Sciatic nerve (tissue), 2 donors: Measurements from ENCODE around the gene RASAL1. TPM values are rescaled to one million over a fixed set of nuclear protein-coding genes. Genes with fewer than 3 reads are reported as not detected.

Experiments
- ATAC-seq: fragments of 200-7000 bp; cut with Tn5 transposase; one replicate; pipeline ENCODE4 v1.9.1; 2020; ENCODE audit warnings: mild to moderate bottlenecking, moderate library complexity
- DNase-seq: peaks from one replicate; pipeline ENCODE4 v3.0.0-alpha.2; 2020; ENCODE audit warnings: low spot score
- intact Hi-C: fragments of 100-400 bp; cut with DNase I; formaldehyde crosslinking; loops from one replicate; pipeline ENCODE4 v1.14.2; 2022
- total RNA-seq: library from RNA; stranded (reverse); fragmentation: NEBNext Ultra II Directional; extraction: Animal tissue kit (Norgen Biotek cat#: 25700); gene quantifications from one replicate; pipeline ENCODE4 v1.2.1, GENCODE V29; 2021
- donor health status: DM: no; HTN: no; CAD: no.
- donor health status: DM: no; HTN: no; CAD: no.

The RASAL1 gene
- 8.6 TPM for total RNA-seq

GRCh38 chr12:113135178-113136127 is at the start of gene RASAL1:
RASAL1 (minus strand) TSS chr12:113135761; CDS start chr12:113135462, 299 bp downstream.
- intact Hi-C loops: no loop called here
- ATAC-seq (peak; percentile 8), DNase-seq (no peak)

DNA sequence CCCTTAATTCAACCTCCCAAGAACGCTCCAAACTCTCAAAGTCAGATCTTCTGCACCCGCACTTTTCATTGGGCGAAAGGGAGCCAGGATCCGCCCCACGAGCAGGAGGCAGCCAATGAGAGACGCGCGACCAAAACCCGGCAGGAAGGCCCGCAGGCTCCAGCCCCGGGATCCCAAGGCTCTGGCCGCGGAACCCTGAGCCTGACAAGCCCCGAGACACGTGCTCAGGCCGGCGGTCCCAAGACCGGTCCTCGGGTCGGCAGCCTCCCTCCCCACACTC is 49.3 kb upstream of the RASAL1 start:
- DNase-seq (peak; percentile 92), ATAC-seq (peak; percentile 94)
- intact Hi-C loops: no loop called here

DNA sequence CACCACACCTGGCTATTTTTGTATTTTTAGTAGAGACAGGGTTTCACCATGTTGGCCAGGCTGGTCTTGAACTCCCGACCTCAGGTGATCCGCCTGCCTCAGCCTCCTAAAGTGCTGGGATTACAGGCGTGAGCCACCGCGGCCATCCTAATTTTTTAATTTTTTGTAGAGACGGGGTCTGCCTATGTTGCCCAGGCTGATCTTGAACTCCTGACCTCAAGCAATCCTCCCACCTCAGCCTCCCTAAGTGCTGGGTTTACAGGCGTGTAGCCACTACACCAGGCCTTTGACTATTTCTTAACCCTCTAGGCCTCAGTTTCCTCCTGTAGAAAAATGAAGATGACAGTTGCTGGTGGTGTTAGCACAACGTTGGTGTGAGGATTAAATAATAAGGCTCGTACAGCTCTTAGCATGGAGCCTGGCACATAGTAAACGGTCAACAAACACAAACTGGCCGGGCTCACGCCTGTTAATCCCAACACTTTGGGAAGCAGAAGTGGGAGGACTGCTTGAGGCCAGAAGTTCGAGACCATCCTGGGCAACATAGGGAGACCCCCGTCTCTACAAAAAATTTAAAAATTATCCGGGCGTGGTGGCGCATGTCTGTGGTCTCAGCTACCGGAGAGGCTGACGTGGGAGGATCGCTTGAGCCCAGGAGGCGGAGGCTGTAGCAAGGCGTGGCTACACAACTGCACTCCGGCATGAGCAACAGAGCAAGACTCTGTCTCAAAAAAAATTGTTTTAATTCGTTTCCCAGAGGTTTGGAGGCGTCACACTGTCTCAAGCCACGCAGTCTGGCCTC is 48.7 kb upstream of the RASAL1 start:
- ATAC-seq (peak; percentile 75), DNase-seq (peak; percentile 76)
- intact Hi-C loops: no loop called here

DNA sequence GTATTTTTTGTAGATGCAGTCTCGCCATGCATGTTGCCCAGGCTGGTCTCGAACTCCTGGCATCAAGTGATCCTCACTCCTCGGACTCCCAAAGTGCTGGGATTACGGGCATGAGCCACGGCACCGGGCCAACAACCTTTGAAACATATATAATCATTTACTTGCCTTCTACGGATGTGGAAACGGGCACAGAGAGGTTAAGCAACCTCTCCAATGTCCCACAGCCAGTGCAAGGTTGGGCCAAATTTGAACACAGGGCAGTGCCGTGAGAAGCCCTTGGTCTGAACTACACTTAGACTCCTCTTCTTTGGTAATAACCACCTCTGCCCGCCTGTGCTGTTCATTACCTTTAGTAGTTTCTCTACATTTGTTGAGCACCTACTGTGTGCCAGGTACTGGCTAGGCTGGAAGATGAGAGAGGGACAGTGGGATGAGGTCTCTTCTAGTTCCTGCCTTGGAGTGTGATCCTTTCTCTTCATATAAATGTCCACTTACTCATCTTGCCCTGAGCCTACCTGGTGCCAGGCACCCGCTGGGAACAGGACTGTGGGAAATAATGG is 47.5 kb upstream of the RASAL1 start:
- DNase-seq (no peak), ATAC-seq (no peak)
- intact Hi-C loops: no loop called here

GRCh38 chr12:113181975-113182374 is 46.4 kb upstream of the RASAL1 start:
- no peak for ATAC-seq
- no peak for DNase-seq
- intact Hi-C loops: no loop called here

- ATAC-seq (no peak), DNase-seq (no peak)
- intact Hi-C loops: no loop called here
Observed at GRCh38 chr12:113180333-113180732, 44.8 kb upstream of the RASAL1 start.

DNA sequence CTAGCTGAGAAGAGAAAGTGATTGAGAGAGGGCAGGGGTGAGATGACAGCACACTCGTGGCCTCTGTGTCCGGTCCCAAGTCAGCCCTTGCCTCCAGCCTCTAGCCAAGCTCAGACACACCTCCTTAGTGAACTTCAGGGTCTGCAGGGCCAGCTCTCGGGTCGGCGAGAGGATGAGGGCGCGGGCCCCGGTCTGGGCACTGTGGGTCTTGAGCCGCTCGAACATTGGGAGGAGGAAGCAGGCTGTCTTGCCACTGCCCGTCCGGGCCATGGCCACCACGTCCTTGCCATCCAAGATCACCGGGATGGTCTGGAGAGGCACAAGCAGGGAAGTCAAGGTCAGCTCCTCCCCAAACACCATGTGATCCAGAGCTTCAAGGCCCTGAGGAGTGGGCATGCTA is 43.5 kb upstream of the RASAL1 start:
- DNase-seq (no peak), ATAC-seq (no peak)
- intact Hi-C loops: no loop called here

DNA sequence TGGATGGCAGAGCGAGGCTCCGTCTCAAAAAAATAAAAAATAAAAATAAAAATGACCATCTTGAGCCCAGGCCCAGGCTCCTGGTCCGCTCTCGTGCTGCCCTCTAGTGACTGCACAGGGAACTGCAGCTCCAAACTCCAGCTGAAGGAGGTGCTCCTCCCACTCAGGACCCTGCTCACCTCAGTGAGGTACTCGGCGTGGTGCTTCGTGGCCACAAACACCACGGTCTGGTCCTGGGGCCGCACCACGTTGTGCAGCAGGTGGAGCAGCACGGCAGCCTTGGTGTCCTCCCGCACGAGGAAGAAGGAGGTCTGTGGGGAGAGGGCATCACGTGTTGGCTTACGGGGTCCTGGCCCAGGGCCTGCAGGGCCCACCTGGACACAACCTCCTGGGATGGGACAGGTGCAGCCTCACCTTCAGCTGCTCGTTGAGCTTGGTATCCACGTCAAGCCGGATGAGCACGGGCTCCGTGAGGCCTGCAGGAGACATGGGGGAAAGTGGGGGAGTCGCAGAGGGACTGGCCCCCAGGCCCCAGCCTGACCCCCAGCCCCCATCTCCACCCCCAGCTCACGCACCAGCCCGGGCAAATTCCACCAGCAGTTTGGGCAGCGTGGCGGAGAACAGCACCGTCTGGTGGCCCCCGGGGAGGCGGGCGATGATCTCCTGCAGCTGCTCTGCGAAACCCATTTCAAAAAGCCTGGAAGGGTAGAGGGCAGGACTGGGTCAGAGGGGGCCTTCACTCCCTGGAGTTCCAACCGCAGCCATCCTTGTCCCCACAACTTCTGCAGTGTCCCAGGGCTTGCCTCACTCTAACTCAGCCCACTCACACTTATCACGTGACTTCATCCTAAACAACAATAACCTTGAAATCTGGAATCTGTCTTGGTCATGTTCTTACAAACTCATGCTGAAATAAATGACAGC is 39.2 kb upstream of the RASAL1 start:
- peak; percentile 88 for DNase-seq
- ATAC-seq: peak; percentile 79
- intact Hi-C loops: loop anchor here (5.0 kb wide), 1 partner anchor 122 kb away; no protein-coding TSS in a partner anchor

DNA sequence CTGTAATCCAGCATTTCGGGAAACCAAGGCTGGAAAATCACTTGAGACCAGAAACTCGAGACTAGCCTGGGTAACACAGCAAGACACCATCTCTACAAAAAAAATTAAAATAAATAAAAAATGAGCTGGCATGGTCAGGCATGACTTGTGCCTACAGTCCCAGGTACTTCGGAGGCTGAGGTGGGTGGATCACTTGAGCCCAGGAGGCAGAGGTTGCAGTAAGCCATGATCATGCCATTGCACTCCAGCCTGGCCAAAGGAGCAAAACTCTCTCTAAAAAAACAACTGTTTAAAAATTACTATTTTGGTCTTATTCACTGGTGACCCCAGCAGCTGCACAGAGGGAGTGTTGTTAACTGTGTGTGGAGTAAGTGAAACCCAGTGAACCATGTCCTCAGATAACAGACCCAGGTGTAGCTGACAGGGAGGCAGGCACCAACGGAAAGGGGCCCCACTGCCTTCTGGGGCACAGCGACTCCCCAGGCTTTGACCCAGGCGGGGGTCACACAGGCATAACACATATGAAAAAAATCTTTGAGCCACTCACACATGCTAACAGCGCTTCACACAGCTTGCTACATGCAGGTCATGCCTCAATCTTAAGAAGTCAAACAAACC is 37.6 kb upstream of the RASAL1 start:
- ATAC-seq: no peak
- no peak for DNase-seq
- intact Hi-C loops: loop anchor here (5.0 kb wide), 1 partner anchor 121 kb away; no protein-coding TSS in a partner anchor

- ATAC-seq (no peak), DNase-seq (no peak)
- intact Hi-C loops: loop anchor here (5.0 kb wide), 1 partner anchor 120 kb away; no protein-coding TSS in a partner anchor
Observed at GRCh38 chr12:113172185-113172584, 36.6 kb upstream of the RASAL1 start.

DNA sequence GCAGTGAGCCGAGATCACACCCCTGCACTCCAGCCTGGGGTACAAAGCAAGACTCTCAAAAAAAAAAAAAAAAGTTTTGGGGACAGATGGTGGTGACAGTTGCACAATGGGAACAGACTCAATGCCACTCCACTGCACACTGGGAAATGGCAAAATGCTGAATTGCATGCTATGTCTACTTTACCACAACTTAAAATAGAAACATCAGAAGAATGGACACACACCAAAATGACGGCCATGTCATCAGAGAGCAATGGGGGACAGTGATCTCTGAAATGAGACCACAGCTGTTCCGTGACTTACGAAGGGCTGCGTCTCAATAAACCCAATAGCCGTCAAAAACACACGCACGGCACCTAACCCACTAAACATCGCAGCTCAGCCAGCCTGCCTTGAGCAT is 36.0 kb upstream of the RASAL1 start:
- no peak for ATAC-seq
- intact Hi-C loops: loop anchor here (5.0 kb wide), 1 partner anchor 119 kb away; no protein-coding TSS in a partner anchor
- DNase-seq: no peak

- DNase-seq (no peak), ATAC-seq (no peak)
- intact Hi-C loops: loop anchor here (5.0 kb wide), 1 partner anchor 119 kb away; no protein-coding TSS in a partner anchor
Observed at GRCh38 chr12:113170926-113171325, 35.4 kb upstream of the RASAL1 start.

DNA sequence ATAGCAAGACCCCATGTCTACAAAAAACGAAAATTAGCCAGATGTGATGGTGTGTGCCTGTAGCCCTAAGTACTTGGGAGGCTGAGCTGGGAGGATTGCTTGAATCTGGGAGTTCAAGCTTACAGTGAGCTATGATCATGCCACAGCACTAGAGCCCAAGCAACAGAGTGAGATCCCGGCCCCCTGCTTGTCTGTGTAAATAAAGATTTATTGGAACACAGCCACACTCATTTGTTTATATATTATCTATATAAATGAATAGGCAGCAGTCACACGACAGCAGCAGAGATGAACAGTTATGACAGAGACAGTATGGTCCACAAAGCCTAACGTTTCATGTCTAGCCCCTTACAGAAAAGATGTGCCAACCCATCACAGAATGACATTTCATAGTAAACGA is 34.9 kb upstream of the RASAL1 start:
- DNase-seq (no peak), ATAC-seq (no peak)
- intact Hi-C loops: loop anchor here (5.0 kb wide), 1 partner anchor 118 kb away; no protein-coding TSS in a partner anchor

DNA sequence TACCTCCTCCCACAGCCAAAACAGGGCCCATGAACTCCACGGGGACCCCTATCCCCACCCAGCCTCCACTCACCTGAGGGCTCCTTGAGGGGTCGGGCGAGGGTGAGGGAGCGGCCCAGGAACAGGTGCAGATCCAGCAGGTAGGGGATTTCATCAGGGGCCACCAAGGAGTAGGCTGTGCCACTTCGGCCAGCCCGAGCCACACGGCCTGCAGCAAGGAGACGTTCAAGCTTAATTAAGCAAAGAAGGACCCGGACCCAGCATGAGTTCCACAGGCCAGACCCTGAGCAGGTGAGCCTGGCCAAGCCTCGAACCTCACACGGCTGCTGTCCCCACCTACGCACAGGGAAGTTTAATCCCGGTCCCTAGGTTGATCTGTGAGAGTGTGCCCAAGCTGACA is 34.1 kb upstream of the RASAL1 start:
- intact Hi-C loops: loop anchor here (5.0 kb wide), 1 partner anchor 117 kb away; no protein-coding TSS in a partner anchor
- ATAC-seq: no peak
- DNase-seq: no peak

DNA sequence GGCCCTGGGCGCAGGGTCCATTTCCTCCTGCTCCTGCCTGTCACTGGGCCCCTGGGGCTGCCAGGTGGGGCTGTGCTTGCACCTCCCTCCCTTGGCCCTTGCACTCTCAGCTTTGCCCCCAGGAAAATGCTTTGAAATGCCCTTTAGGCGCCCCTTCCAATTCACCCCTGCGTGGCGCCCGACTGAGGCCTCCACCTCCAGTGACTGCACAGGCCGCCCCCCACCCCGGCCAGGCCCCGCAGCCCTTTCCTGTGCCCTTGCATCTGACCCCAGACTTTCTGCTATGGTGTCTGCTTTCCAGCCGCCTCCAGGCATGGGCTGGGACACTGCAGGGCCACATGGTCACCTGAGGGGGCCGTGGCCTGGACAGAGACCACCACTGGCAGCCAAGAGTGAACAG is 32.3 kb upstream of the RASAL1 start:
- intact Hi-C loops: no loop called here
- ATAC-seq: no peak
- DNase-seq: no peak

- peak; percentile 9 for ATAC-seq
- no peak for DNase-seq
- intact Hi-C loops: no loop called here
Observed at GRCh38 chr12:113165521-113166450, 30.2 kb upstream of the RASAL1 start.

- intact Hi-C loops: no loop called here
- DNase-seq: no peak
- ATAC-seq: no peak
Observed at GRCh38 chr12:113164014-113164413, 28.5 kb upstream of the RASAL1 start.
